ENCODE measurements around the gene NAV2.
"Not testable (repeated sequence)": the region's sequence is repeated elsewhere in the genome, so short reads cannot be mapped to it uniquely, and the experiment has no call there.

NAV2 gene

GRCh38 chr11:19960410-19960809 lies 247.8 kb downstream of the NAV2 start:
- DNase-seq, result not testable (repeated sequence)

DNA sequence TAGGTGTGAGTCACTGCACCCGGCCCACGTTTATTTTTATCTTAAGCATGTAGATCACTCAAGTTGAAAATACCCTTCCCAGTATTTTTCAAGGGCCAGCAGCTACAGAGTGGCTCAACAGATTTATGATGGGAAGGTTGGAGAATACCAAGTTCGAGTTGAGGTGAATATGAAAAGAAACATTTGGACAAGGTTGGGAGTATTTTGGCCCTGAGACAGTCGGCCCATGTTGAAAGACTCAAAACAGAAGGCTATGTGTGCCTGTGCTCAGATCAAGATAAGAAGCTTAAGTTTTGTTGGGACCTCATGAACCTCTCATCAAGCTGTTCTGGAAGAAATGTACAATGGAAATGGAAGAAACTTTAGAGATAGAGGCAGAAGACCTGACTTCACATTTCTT lies 248.6 kb downstream of the NAV2 start:
- no peak for DNase-seq

GRCh38 chr11:19962053-19962800 lies 249.6 kb downstream of the NAV2 start:
- DNase-seq, result no peak

DNA sequence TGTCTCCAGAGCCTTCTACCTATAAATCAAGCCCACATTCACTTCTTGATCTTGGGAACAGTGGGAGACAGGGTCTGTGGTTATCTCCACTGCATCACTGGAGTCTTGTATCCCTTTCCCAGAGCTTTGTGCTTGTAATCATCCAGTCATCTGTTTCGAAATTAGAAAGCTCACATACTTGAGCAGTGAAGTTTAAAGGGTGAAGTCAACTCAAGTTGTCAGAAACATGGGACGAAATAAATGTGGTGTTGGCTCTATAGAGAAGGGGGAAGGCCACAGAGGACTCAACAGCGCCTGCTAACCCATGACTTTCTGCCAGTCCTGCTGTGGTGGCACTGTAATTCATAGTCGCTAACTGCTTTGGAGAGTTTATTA lies 250.2 kb downstream of the NAV2 start:
- no peak for DNase-seq

DNA sequence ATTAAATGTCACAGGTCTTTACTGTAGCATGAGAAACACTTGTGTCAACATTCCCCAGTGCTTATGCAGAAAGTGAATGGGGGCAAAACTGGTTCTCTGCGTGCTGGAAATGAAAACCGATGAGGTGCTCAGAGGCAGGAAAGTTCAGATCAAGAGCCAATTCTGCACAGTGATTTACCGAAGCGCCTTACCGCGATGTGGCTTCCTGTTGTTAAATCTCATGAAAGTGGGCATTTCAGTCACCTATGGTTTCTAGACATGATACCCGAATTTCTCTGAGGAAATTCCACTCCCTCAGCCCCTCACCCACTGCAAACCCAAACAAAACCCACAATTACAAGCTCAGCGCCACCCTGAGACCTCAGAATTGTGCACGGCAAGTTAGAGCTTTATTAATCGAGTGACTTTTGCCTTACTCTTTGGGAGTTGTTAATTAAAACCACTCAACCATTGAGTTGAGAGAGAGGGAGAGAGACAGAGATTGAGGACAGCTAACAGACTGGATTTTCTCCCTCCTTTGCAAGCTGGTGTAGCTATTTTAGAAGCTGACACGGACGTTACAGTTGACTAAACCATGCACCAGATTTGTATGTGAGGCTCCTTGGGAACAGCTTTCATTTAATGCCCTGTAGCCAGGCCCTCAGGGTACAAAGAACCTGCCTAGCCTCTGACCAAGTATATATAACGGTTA lies 251.2 kb downstream of the NAV2 start:
- no peak for DNase-seq

- no peak for DNase-seq
Measured at GRCh38 chr11:19966441-19966840, 253.8 kb downstream of the NAV2 start.

GRCh38 chr11:19966927-19967326 lies 254.3 kb downstream of the NAV2 start:
- no peak for DNase-seq

GRCh38 chr11:19967787-19968186 lies 255.2 kb downstream of the NAV2 start:
- no peak for DNase-seq

DNA sequence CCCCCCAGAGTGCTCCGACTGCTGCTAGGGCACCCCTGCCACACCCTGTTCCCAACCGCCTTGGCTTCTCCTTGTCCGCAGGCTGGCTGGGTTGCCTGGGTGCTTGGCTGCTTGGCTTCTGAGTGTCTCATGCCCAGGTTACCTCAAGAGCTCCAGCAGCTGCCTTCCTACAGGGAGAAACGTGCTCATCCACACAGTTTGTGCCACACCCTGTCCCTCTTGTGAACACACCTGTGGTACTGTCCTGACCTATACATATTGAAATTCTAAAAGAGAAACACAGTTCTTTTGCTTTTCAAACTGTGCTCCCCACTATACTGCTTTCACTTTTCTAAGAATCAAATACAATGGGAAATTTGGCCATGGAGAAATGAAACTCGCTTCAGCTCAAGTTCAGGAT lies 256.2 kb downstream of the NAV2 start:
- no peak for DNase-seq

DNA sequence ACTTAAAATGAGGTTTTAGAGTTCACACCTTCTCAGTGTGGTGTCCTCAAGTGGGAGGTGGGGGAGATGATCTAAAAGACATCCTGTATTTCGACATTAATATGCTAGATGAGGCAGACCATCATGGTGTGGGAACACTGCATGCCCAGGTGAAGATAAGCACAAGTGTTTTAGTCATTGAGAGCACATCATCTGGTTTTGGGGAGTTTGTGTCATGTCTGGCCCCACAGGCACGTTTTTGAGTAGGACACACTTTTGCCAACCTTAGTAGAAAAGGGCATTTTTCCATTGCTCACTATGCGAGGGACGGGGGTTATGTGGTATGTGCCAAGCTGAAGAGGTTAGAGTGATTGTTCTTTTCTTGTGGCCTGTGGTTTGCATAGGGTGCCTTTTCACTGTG lies 258.3 kb downstream of the NAV2 start:
- DNase-seq, result peak; percentile 6

- DNase-seq, result no peak
Measured at GRCh38 chr11:19972091-19972490, 259.5 kb downstream of the NAV2 start.

- no peak for DNase-seq
Measured at GRCh38 chr11:19972651-19973050, 260.0 kb downstream of the NAV2 start.

DNA sequence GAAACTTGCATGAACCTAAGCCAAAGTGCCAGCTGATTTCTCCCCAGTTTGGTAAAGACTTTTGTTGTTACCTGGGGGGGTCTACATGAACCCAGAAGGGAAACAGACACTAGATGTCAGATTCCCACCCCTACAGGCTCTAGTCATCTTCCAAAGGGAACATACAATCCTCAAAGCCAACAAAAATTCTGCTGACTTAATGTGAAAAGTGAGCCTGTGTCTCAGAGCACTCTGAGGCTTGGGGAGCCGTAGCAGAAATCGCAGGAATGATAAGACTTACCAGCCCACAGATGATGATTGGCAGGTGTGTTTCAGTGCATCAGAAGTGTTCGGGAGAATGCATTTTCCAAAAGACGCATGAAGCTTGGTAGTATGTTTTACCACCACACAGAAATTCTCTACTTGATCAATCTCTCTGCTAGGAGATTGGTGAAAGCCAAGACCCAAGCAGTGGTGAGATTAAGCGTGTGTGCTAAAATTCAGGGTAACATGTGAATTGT lies 260.5 kb downstream of the NAV2 start:
- DNase-seq, result no peak

DNA sequence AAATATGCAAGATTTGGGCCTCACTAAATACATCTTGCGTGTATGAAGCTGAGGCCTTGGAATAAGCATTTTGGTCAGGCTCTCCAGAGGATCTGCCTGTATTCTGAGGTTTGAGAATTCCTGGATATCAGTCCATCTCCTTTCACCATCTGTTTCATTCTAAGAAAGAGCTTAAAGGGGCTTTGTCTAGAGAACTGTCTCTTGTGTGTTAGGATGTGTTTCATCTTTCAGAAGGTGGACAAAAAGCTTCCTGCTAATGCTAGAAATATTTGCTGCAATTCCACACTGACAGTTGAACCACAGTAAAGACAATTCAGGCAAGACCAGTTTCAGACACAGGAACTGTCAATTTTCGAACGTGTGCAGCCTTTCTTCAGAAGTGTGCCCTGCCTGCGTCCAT lies 262.2 kb downstream of the NAV2 start:
- DNase-seq, result no peak

DNA sequence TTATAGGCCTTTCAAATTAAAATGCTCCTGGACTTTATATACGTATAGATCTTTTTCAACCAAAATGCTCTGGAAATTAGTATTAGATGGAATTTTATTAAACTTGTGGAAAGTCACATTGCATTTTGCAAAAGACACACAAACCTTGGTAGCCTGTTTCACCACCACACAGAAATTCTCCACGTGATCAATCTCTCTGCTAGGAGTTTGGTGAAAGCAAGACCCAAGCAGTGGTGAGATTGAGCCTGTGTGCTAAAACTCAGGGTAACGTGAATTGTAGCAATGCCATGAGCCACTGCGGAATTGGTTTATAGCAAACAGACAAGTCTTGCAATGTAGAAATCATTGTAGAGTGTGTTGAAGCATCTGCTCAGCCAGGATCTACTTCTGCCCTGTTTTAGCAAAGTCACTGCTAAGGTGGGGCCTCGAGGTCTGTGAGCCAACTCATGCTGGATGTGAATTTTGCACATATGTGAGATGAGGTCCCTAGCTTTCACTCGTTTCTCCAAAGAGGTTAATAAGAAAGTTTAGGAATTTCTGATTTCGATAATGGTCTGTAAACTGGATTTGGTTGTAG lies 262.9 kb downstream of the NAV2 start:
- no peak for DNase-seq

DNA sequence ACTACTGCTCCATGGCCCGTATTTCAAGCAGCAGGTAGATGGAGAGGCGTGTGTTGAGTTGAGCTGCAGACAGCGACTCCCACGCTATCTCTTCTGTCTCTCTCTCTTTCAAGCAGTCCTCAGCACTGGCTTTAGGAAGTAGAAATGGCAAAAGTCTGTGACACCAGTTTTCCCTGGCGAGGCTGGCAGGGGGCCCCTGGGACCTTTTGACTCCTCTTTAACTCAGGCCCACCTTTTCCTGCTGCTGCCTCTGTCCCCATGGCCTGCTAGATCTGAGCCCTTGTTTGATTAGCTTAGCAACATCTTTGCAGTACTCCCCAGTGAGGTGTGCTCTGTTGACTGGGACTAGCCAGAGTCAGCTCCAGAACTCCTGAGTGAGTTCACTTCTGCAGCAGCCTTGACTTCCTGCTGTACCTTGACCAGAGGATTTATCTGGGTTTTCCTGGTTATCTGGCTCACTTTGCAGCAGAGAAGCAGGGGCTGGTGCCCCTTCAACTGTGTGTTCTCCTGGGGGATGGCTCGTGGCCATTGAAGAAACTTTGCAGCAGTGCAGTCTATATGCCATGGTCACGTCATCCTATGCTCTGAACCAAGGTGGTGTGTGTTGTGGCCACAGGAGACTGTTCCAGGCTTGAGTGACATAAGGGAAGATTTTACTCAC lies 263.8 kb downstream of the NAV2 start:
- DNase-seq, result no peak

- no peak for DNase-seq
Measured at GRCh38 chr11:19977941-19978340, 265.3 kb downstream of the NAV2 start.

DNA sequence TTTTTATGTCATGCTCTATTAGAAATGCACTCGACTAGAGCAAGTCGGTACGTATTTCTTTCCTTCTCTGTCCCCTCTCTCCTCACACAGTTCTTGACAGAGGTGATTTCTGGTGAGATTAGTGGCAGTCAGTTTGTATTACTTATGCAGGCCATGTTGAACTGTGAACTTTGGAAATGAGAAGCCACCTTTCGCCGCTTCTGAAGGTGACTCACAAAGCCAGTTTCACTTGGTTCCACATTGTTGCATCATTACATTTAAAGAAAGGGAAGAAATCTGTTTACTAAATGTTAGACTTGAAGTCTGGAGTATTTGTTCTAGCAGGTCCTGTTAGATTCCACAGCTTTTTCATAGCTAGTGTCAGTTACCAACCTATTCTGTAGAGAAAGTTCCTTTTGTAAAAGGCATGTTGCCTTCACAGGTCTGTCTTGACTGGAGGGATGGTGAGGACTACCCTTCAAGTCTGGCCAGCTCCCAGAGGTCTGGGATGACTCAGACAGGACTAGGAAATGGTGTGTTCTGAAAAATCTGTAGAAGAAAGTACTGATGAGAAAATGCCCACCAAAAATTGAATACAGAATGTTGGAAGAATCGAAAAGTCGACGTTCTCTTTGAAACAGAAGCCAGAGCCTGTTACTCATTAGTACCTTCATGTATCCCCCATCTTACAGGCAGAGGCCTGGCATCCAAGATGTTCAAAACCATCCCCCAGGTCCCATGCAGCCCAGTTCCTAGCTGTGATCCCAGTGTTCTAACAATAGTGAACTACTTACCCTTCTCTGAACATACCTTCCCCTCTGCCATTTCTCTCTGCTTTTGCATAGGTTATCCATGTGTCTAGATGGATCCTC lies 266.3 kb downstream of the NAV2 start:
- DNase-seq, result no peak

DNA sequence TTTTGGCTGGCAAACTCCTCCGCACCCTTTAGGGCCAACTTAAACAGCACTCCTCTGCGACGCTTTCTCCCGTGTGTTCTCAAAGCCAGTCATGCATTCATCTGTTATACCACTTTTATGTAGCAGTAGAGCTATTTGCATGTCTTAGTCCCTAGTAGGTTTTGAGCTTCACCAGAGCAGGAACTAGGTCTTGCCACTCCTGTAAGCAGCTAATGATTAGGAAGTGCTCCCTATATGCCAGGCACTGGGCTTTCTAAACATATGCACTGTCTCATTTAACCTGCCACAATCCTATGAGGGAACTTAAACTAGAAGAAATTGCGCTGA lies 266.8 kb downstream of the NAV2 start:
- no peak for DNase-seq

DNA sequence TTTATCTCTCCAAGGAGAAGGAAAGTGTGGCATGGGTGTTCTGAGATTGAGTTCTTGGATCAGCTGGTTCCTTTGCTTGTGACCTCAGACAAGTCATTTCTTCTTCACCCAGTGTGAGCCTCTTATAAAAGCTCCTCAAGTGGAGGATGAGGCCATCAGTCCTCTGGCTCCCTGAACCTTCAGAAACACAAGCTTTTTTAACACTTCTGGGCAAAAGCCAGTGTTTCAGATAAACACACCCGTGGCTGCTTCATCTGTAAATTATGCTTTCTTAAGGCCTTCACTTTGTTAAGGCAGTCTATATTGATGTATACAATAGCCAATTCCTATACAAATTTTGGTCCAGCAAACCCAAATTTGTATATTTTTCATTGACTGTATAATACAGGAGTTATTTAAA lies 267.8 kb downstream of the NAV2 start:
- DNase-seq, result no peak

- DNase-seq, result no peak
Measured at GRCh38 chr11:19980957-19981669, 268.5 kb downstream of the NAV2 start.

Measured in CD4-positive, alpha-beta T cell treated with Interleukin-10 for 1 hour (primary cell).